ENCODE data around the gene CABLES1.
"Not testable (repeated sequence)": the region's sequence is repeated elsewhere in the genome, so short reads cannot be mapped to it uniquely, and the experiment has no call there.

CABLES1 gene

GRCh38 chr18:23241833-23242496 is 106.7 kb downstream of the CABLES1 start:
- not testable (repeated sequence) for DNase-seq (ENCODE audit: low spot score)

GRCh38 chr18:23243178-23243577 is 107.9 kb downstream of the CABLES1 start:
- DNase-seq (ENCODE audit: low spot score) = no peak

GRCh38 chr18:23243816-23244215 is 108.5 kb downstream of the CABLES1 start:
- DNase-seq (ENCODE audit: low spot score) = no peak

GRCh38 chr18:23244401-23244800 is 109.1 kb downstream of the CABLES1 start:
- no peak for DNase-seq (ENCODE audit: low spot score)

GRCh38 chr18:23245461-23245860 is 110.2 kb downstream of the CABLES1 start:
- no peak for DNase-seq (ENCODE audit: low spot score)

GRCh38 chr18:23247331-23247730 is 112.0 kb downstream of the CABLES1 start:
- no peak for DNase-seq (ENCODE audit: low spot score)

GRCh38 chr18:23247896-23248295 is 112.6 kb downstream of the CABLES1 start:
- DNase-seq (ENCODE audit: low spot score) = no peak

GRCh38 chr18:23248826-23249225 is 113.5 kb downstream of the CABLES1 start:
- DNase-seq (ENCODE audit: low spot score) = no peak

- DNase-seq (ENCODE audit: low spot score) = no peak
These were observed 114.1 kb downstream of the CABLES1 start for GRCh38 chr18:23249348-23249747.

GRCh38 chr18:23250893-23251656 is 115.8 kb downstream of the CABLES1 start:
- no peak for DNase-seq (ENCODE audit: low spot score)

- DNase-seq (ENCODE audit: low spot score) = no peak
These were observed 118.3 kb downstream of the CABLES1 start for GRCh38 chr18:23253630-23254029.

- DNase-seq (ENCODE audit: low spot score) = no peak
These were observed 121.9 kb downstream of the CABLES1 start for GRCh38 chr18:23257137-23257536.

- peak; percentile 66 for DNase-seq (ENCODE audit: low spot score)
These were observed 122.6 kb downstream of the CABLES1 start for GRCh38 chr18:23257686-23258565.

- no peak for DNase-seq (ENCODE audit: low spot score)
These were observed 123.5 kb downstream of the CABLES1 start for GRCh38 chr18:23258566-23259469.

- no peak for DNase-seq (ENCODE audit: low spot score)
These were observed 124.7 kb downstream of the CABLES1 start for GRCh38 chr18:23259701-23260681.

- no peak for DNase-seq (ENCODE audit: low spot score)
These were observed 125.8 kb downstream of the CABLES1 start for GRCh38 chr18:23260926-23261590.

GRCh38 chr18:23263551-23264235 is 128.4 kb downstream of the CABLES1 start:
- DNase-seq (ENCODE audit: low spot score) = no peak

GRCh38 chr18:23265682-23266399 is 130.6 kb downstream of the CABLES1 start:
- no peak for DNase-seq (ENCODE audit: low spot score)
